Skin epidermis (tissue), 12 donors: Measurements from ENCODE around the gene ITPKB.

ENCODE experiments used
- H3K27ac ChIP-seq, 21 experiments: fragments of 200-600 bp; sonication (generic) in 11 of 21; one replicate each; pipeline ENCODE4 v1.5.0; 2020; ENCODE audit warnings: mild to moderate bottlenecking in 3 of 21, inconsistent platforms in 2 of 21, moderate library complexity in 2 of 21
- H3K4me3 ChIP-seq, 7 experiments: fragments of 200-600 bp; sonication (generic) in 2 of 7; one replicate each; pipeline ENCODE4 v1.5.0; 2020; ENCODE audit warnings: inconsistent platforms in 2 of 7, mild to moderate bottlenecking in 2 of 7, moderate library complexity in 1 of 7

Gene ITPKB

DNA sequence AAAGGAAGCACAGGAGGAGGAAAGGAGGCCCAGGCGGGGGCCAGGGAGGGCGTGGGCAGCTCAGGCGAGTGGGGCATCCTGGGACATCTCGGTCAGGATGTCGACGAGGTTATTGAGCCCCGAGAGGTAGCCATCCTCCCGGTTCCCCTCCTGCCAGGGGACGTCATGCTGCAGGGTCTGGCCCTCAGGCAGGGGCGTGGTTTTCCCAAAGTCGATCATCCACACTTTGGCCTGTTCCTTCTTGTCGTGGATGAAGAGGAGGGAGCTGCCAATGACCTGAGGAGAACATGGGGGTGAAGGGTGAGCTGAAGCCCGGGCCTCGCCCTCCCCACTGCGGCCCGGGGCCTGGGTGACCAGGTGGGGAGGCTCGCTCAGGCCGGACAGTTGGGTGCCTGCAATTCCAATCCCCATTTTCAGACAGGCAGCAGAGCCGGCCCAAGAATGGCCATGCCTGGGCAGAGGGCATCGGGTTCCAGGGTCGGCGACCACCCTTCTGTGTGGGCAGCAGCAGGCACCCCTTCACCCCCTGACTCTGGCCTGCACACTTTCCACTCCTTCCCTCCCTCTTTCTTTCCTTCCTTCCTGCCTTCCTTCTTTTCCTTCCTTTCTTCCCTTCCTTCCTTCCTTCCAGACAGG, 104.4 kb downstream of the ITPKB start:
- Histone ChIP-seq H3K27ac (peak overlapping the region in 17 of 21 experiments; percentile 4 to 79 (median 37)), H3K4me3 (peak overlapping the region in 1 of 7 experiments; percentile 4)

DNA sequence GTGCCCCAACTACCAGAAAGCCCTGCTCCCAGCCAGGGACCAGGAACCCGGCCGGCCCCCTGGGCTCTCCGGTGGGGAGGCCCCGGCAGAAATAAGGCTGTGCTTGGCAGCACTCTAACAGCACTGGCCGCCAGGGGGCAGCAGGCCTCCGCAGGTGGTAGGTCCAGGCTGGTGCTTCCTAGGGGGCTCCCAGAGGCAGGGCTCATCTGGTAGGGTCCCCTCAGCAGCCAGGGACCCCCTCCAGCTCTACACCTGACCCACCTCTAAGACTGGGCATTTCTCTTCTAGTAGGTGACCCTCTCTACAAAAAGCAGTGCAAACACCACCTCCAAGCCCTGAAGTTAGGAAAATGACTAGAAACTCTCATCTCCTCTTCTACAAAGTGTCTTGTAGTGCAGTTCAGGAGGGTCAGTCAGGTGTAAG, 104.9 kb downstream of the ITPKB start:
- peak overlapping the region in 15 of 21 experiments; percentile 3 to 79 (median 44) for H3K27ac ChIP-seq

DNA sequence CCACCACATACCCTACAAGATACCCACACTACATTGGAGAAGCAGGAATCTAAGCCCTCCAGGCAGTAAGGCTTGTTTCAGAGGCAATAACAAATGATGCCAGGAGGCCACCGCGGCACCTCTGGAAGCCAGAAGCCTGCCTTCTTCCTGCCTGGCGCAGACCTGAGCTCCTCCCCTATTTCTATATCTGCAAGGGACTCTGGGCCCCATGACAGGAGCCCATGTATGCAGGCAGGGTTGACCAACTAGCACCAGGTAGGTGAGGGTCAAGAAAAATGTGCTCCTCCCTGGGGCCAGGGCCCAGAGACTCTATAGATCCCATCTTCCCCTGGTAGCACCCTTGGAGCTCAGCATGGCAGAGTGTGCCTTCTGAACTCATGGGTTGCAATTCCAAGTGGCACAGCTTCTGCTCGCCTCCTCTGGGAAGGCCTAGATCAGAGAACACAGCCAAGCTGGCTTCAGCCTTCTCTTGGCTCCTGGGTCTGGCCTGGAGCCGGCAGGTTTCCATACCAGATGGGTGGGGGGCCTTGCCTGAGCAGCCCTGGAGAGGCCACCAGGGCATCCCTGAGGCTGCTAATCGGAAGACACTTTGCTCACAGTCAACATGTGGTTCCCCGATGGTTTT, 105.4 kb downstream of the ITPKB start:
- Histone ChIP-seq H3K27ac (peak overlapping the region in 15 of 21 experiments; percentile 3 to 79 (median 44)), H3K4me3 (no peak overlapping the region)

More for the DNA sequence above, 104.9 kb downstream of the ITPKB start:
- H3K4me3 ChIP-seq: no peak overlapping the region

DNA sequence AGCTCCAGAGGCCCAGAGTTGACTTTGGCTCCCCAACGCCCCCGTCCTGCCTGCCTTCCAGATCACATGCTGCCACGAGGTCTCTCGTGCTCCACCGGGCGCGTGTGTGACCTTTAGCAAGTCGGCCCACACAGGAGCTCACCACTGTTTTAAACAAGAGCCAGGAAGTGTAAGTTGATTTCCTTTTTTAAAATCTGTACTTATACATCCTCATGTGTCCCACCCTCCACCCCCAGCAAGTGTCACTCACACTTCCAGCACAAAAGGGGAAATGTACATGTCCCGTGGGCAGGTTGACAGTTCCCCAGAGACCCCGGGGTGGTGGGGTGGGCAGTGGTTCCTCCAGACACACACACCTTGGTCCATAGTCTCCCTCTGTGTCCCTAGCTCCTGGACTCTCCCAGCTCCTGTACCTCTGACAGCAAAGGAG, 106.1 kb downstream of the ITPKB start:
- Histone ChIP-seq H3K27ac (peak overlapping the region in 11 of 21 experiments; percentile 20 to 79 (median 44)), H3K4me3 (no peak overlapping the region)

DNA sequence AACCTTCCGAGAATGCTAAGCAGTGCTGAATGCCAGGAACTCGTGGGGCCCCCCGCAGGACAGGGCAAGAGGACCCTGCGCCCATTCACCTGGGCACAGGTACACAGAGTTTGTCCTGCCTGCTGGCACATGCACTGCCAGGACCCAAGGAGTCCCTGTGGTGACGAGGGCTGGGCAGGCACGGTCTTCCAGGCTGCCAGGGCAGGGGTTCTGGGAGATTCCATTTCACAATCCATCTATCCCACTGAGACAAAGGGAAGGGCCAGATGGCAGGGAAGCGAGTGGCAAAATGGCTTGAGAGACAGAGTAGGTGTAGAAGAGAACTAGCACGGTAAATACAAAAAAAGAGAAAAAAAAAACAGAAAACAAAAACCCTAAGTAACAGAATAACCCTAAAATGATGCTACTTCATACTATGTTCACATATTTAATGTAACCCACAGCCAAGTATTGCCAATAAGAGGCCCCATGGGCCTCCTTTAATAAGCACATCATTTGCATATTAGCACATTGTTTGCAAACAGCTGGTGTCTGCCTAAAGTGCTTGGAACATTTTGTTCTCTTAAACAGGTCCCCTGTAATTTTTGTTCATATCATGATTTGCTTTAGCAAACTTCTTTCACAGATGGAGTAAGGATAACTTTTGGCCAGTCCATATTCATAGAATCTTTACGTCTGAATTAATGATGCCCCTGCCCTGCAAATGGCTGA, 106.8 kb downstream of the ITPKB start:
- peak overlapping the region in 7 of 21 experiments; percentile 2 to 79 (median 44) for H3K27ac ChIP-seq
- no peak overlapping the region for H3K4me3 ChIP-seq

DNA sequence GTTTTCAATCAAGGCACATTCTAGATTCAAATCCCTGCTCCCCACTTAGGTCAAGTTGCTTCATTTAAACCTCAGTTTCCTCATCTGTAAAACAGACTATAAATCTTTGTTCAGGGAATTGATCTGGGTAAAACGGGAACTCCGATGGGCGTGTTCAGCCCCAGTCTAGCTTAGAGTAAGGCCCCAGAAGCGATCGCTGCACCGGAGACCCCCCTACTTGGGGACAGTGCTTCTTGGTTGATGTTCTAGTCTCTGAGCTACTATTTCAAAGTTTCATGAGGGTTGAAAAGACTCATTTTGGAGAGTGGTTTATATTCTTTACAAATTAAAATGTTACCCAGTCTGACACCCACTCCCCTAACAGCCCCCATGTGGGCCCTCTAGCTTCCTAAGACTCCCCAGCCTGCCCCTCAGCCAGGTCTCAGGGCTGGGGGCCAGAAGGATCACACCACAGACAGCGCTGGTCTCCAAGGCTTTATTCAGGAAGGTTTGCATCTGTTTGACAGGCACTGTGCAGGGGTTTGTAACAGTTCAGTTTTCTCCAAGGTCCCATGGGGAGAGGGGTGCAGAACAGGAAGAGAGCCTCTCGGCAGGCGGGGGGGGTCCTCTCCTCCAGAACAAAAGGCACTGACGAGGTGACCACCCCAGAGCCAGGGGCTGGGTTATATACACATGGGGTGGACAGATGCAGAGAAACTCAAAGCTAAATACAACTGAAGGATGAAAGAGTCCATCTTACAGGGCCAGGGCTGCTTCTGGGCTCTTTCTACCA, 107.7 kb downstream of the ITPKB start:
- peak overlapping the region in 3 of 21 experiments; percentile 2 to 79 (median 75) for H3K27ac ChIP-seq
- no peak overlapping the region for H3K4me3 ChIP-seq

DNA sequence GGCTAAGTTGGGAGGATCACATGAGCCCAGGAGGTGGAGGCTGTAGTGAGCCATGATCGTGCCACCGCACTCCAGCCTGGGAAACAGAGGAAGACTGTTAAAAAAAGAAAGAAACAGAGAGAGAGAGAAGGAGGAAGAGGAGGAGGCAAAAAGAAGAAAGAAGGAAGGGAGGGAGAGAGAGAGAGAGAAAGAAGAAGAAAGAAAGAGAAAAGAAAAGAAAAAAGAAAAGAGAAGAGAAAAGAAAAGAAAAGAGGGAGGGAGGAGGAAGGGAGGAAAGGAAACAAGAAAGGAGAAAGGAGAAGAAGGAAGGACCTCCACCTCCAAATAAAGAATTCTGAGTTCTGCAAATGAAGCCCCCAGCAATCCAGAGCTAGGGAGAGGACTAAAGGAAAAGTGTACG, 108.5 kb downstream of the ITPKB start:
- Histone ChIP-seq H3K4me3 (no peak overlapping the region), H3K27ac (no peak overlapping the region)

DNA sequence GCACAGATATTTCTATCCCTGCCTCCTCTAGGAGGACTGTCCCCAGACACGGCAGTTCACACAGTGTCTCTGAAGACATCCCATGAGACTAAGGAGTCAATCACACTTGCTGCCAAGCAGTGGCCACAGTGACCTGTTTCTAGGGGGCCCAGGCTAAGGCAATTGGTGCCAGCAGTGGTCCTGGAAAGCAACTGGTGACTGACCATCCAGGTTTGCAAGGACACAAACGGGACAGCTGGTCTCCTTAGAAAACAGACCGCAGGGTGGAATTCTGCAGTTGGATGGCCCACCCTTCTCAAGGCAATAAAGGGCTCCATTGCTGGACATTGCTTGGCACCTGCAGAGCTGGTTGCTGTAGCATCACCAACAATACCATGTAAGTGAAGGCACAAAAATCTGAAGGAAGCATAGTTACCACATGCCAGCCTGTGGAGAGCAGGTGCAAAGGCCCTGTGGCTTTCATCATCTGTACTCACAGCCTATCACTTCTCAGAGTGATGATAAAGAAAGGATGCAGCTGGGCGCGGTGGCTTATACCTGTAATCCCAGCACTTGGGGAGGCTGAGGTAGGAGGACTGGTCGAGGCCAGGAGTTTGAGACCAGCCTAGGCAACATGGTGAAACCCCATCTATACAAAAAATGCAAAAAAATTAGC, 109.1 kb downstream of the ITPKB start:
- no peak overlapping the region for H3K27ac ChIP-seq
- H3K4me3 ChIP-seq: no peak overlapping the region

DNA sequence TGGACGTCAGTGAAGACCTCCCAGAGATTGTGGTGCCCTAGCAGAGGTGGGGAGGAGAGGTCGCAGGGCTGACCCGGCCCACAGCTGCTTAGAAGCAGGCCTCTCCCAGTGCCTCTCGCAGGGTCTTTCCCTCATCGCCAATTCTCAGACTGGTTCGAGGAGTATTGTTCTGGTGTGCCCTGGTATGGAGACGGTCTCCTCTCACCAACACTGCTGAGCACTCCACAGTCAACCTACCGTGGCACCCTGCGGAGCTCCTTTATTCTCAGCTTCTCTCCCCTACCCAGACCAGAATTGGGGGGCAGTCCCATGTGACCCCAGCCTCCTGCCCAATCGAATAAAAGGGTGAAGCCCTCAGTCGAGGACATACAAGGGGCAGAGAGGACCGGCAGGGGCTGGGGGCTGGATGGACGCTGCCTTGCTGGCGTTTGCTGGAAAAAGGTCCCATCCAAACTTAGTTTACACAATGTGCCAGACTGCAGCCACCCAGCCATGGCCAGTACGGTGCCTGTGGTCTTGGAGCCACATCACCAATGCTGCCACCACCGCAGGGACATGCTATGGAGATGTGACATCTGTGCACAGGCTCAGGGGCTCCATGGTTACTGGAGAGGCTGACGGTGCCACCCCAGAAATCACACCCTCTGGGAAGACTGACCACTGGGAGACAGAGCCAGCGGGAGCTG, 109.7 kb downstream of the ITPKB start:
- H3K27ac ChIP-seq: no peak overlapping the region

DNA sequence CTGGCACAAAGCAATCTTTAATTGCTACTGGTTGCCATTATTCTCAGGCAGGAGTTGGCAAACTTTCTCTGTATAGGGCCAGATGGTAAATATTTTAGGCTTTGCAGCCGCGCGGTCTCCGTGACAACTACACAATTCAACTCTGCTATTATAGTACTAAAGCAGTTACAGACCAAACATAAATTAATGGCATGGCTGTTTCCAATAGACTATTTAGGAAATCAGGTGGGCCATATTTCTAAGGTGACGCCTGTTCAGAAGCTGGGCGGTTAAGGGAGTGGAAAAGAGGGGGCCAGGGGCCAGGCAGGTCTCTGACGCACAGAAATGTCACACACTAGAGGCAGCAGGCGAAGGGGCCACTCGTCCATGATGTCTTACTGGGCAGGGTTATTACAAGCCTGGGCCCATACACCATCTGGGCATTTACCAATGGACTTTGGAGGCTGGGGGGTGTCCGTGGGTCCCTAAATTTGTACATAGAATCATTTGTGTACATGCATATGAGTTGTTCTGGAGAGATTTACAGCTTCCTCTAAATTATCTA, 110.4 kb downstream of the ITPKB start:
- Histone ChIP-seq H3K27ac (no peak overlapping the region), H3K4me3 (no peak overlapping the region)

More for the DNA sequence above, 109.7 kb downstream of the ITPKB start:
- no peak overlapping the region for H3K4me3 ChIP-seq

DNA sequence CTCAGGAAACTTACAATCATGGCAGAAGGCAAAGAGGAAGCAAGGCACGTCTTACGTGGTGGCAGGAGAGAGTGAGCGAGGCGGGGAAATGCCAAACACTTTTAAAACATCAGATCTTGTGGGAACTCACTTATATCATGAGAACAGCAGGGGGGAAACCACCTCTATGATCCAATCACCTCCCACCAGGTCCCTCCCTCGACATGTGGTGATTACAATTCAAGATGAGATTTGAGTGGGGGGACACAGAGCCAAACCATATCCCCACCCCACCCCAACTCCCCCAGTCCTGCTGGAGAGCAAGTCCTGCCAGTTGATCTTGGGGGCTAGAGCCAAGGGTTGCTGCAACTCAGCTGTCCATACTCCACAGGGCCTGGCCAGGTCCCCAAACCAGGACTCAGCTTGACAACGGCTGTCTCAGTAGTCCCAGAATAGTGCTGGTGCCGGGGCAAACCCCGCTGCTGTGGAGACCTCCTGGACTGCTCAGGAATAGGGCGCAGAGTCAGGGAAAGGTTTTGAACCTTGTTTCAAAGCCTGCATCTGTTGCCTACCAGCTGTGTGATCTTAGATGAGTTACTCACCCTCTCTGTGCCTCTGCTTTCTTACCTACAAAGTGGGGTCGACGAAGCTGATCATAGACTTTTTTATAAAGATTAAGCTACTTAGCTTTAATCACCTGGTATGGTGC, 111.0 kb downstream of the ITPKB start:
- H3K27ac ChIP-seq: no peak overlapping the region
- H3K4me3 ChIP-seq: no peak overlapping the region

DNA sequence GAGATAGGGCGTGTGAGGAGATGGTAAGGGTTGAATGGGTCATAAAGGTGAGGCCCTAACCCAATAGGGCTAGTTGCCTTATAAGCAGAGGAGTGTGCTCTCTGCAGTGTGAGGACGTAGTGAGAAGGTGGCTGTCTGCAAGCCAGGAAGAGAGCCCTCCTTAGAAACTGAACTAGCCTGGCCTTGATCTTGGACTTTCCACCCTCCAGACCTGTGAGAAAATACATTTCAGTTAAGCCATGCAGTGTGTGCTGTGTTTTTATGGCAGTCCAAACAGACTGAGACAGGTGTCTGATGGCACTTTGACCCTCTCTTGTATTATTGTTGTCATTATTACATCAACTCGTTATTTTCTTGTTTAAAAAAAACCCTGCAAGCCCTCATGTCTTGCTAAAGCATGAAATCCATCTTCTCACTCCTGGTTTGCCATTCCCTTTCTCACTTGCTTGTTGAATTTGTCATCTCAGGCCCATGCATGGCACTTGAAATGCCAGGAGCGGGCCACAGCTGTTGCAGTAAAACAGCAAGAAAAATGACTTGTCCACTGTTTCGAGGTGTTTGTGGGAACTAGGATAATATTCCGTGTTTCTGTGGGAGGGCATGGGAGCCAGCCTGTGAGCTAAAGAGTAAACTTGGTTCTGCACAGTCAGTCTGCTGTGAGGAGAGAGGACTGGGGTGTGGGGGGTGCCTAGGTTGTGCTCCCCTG, 111.9 kb downstream of the ITPKB start:
- no peak overlapping the region for H3K27ac ChIP-seq

DNA sequence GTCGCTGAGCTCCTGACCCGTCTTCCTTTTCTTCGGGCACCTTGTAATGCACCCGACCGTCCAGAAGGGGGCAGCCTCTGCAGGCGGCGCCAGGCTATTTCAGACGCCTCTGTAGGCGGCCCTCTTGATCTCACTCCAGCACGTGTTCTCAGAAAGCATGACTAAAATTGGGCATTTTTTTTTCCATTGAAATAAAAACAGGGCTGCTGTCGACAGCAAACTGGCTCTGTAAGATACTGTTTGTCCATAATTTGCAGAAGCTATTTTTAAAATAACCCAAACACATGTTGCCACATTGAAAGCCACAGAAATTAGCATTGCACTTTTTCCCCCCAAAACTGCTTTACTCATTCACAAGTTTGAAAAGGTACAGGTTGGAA, 112.5 kb downstream of the ITPKB start:
- Histone ChIP-seq H3K27ac (no peak overlapping the region), H3K4me3 (no peak overlapping the region)

More for the DNA sequence above, 111.9 kb downstream of the ITPKB start:
- no peak overlapping the region for H3K4me3 ChIP-seq

DNA sequence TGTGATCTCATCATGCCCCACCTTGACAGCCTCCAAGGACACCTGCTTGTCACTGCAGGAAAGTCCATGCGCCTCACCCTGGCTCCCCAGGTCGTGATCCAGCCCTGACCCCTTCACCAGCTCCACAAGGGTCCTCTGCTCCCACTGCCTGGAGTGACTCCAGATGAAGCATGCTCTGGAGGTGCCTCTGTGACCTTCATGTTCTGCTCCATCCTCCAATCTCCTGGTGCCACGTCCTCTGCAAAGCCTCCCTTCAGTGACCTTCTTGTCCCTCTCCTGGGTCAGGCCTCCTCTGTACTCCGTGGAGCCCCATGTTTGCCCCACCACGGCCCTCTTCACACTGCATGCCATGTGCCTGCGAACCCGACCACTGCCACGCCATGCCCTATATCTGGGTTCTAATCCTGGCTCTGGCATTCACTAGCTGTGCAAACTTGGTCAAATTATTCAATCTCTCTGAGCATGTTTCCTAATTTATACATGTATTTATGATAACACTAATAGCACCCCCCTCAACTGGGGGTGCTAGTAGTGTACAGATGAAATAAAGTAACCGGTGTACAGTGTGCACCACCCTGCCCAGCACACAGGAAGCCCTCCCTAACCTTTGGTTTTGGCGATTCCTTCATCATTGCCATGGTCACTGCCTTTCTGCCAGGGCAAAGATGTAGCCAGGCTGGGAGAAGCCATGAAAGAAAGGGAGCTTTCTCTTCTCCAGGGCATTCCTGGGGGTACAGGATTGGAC, 113.1 kb downstream of the ITPKB start:
- Histone ChIP-seq H3K27ac (no peak overlapping the region), H3K4me3 (no peak overlapping the region)

DNA sequence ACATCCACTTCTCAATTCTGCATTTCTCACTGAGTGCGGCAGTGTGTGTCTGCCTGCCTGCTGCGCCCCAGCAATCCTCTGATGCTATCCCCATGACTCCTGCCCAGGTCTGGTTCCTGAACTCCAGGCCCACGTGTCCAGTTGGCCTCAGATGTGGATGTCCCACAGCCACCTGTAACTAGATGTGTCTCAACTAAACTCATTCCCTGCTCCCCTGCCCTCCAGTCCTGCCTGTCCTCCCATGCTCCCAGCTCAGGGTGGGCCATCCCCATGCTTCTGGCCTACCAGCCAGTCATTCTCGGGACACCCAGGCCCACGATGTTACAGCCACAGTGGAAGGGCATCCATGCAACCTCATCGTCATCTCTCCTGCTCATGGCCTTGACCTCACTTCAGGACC, 113.8 kb downstream of the ITPKB start:
- H3K27ac ChIP-seq: no peak overlapping the region

DNA sequence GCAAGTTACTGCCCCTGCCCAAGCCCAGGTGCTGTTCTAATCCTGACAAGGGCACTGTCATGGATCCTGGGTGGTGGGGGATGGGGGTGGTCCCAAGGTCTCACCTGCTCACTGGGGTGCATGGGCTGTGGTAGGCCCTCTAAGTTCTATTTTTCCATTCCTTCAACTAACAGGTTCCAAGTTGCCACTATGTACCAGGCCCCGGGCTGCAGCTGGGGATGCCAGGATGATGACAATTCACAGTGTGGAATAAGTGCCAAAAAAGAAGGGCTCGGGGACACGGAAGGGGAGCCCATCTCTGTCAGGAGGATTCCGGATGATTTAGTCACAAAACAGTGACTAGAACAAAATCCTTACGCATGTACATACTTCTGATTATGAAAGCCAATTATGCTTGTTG, 114.6 kb downstream of the ITPKB start:
- H3K27ac ChIP-seq: no peak overlapping the region
- no peak overlapping the region for H3K4me3 ChIP-seq

More for the DNA sequence above, 113.8 kb downstream of the ITPKB start:
- H3K4me3 ChIP-seq: no peak overlapping the region

DNA sequence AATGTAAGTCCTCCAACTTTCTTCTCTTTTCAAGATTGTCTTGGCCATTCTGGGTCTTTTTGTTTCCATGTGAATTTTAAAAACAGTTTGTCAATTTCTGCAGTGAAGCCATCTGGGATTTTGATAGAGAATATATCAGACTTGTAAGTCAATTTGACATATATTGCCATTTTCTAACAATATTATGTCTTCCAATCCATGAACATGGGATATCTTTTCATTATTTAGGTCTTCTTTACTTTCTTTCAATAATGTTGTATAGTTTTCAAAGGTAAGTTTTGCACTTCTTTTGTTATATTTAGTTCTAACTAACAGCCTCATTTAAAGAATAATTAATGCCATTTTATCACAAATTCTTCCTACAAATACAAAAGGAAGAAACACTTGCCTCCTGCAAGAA, 117.1 kb downstream of the ITPKB start:
- Histone ChIP-seq H3K4me3 (no peak overlapping the region), H3K27ac (no peak overlapping the region)
